Activated naive CD8-positive, alpha-beta T cell treated with anti-CD3 and anti-CD28 coated beads, Interleukin-2, amount 10 ng/mL, durations not matched to agents 7 days and 5 days (primary cell): Measurements from ENCODE around the gene EIF4A2. TPM values are rescaled to one million over a fixed set of nuclear protein-coding genes. Genes with fewer than 3 reads are reported as not detected.

ENCODE experiments used
- ATAC-seq: fragments of 150-1000 bp; cut with Tn5 transposase; one replicate; pipeline ENCODE4 v1.10.0; 2021; ENCODE audit warnings: low read depth, moderate library complexity
- POLR2A ChIA-PET: fragments of 350-600 bp; sonication (Branson Sonifier 250); formaldehyde crosslinking; loops from one replicate; lab custom pipeline; 2021; ENCODE audit warnings: antibody characterized with exemption; lab: Charles Lee
- DNase-seq: peaks from one replicate; pipeline ENCODE4 v3.0.0; 2021
- H3K27ac Mint-ChIP-seq: one replicate; pipeline ENCODE4 v1.8.0; 2022; ENCODE audit warnings: mild to moderate bottlenecking, mixed read lengths
- H3K27me3 Mint-ChIP-seq: one replicate; pipeline ENCODE4 v1.8.0; 2022; ENCODE audit warnings: mild to moderate bottlenecking, moderate library complexity, mixed read lengths
- H3K36me3 Mint-ChIP-seq: one replicate; pipeline ENCODE4 v1.8.0; 2021; ENCODE audit warnings: mild to moderate bottlenecking, mixed read lengths
- H3K4me1 Mint-ChIP-seq: one replicate; pipeline ENCODE4 v1.8.0; 2021; ENCODE audit warnings: mixed read lengths
- H3K4me3 Mint-ChIP-seq: one replicate; pipeline ENCODE4 v1.8.0; 2022; ENCODE audit warnings: mild to moderate bottlenecking, moderate library complexity, mixed read lengths
- H3K9me3 Mint-ChIP-seq: one replicate; pipeline ENCODE4 v1.8.0; 2021; ENCODE audit warnings: mixed read lengths
- microRNA-seq: library from miRNA; unstranded; fragments of <30 nt; microRNA quantifications from one replicate; pipeline ENCODE4 v1.2.0, GENCODE V29; 2022
- total RNA-seq, 2 experiments: library from RNA; stranded (reverse); gene quantifications; one replicate each; pipeline ENCODE4 v1.2.3, GENCODE V29; 2021

The EIF4A2 gene
- total RNA-seq, 2 experiments from 2014 or later = 479 to 483 TPM

DNA sequence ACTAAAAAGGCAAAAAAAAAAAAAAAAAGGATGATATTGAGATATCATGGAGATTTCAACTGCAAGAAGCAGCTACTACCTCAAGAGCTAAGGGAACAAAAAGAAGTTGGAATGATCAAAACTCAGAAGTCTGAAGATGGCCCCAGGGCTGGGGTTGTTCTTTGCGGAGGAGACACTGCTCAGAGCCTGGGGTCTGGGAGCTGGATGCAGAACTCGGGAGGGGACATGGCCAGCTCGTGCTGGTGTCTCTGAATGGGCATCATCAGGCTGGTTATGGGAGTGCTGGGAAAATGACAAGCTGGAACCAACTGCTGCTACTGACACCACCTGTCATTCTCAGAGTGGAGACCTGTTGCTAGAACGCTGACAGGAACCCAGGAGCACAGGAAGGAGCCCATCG lies 45.0 kb downstream of the EIF4A2 start:
- DNase-seq (no peak), ATAC-seq (no peak)
- H3K27me3 Mint-ChIP-seq = peaks cover 56% of the 10 kb centered on the region
- H3K36me3 Mint-ChIP-seq = no peaks in the 10 kb centered on the region
- no peak overlapping the region for H3K27ac Mint-ChIP-seq
- POLR2A ChIA-PET = interaction anchor here (0.7 to 2.9 kb wide), 4 partner anchors 45 to 311 kb away, joined by 3 to 28 read pairs (median 6); partner anchors contain the start of genes EIF4A2 and RPL39L
- peak overlapping the region; percentile 30 for H3K4me3 Mint-ChIP-seq
- peaks cover 24% of the 10 kb centered on the region for H3K4me1 Mint-ChIP-seq
- no peaks in the 10 kb centered on the region for H3K9me3 Mint-ChIP-seq

DNA sequence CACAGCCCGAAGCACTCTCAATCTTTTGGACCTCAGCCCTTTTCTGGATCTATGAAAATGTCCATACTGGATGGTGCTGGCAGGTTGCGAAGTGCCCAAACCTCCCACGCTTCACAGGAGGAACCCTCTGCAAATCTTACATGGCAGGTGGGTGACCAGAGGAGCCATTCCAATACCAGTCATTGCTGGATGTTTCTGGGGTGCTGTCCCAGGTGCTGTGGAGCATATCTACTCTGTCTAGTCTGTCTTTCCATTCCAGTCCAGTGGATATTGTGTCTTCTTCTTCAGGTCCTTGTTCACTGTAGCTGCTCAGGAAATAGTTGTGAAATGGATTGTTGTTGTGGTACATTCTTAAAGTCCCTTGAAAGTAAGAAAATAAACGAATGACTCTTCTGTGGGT lies 48.4 kb downstream of the EIF4A2 start:
- Mint-ChIP-seq H3K27ac (no peak overlapping the region), H3K36me3 (no peaks in the 10 kb centered on the region), H3K4me1 (peaks cover 7% of the 10 kb centered on the region), H3K9me3 (no peaks in the 10 kb centered on the region), H3K27me3 (peaks cover 70% of the 10 kb centered on the region), H3K4me3 (no peak overlapping the region)
- POLR2A ChIA-PET = no interaction called here
- DNase-seq = no peak
- no peak for ATAC-seq

DNA sequence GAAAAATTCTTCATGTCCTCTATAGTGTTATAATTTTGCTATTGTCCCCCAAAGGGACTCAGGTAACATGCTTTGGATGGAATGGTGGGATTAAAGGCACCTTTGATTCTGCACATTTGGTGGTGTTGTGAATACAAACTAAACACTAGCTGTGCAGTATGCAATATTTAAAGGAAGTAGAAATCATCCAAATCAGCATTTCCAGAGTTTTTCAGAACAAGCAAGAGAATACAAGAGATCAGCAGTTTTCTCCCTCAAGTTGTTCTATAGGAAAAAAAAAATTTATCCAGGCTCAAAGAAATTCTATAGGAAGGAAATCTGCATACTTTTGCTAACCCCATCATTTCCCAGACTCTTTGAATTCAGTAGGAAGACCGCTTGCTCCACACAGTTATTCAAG lies 48.9 kb downstream of the EIF4A2 start:
- no peak overlapping the region for H3K27ac Mint-ChIP-seq
- H3K9me3 Mint-ChIP-seq = no peaks in the 10 kb centered on the region
- no peak for DNase-seq
- no peak overlapping the region for H3K4me3 Mint-ChIP-seq
- no peaks in the 10 kb centered on the region for H3K36me3 Mint-ChIP-seq
- H3K4me1 Mint-ChIP-seq = peaks cover 7% of the 10 kb centered on the region
- ATAC-seq = no peak
- POLR2A ChIA-PET = no interaction called here
- peaks cover 70% of the 10 kb centered on the region for H3K27me3 Mint-ChIP-seq

Small RNA genes within 50 kb of the gene (microRNA-seq; reads per million reads assigned to microRNA genes)
- gene MIR1248 = 227 reads per million, percentile 66 among the genes with 10 or more reads in this experiment

Other genes with a start within 250 kb of the EIF4A2 start
- 1 to 10 TPM; 4.5 to 6.7 TPM for gene CRYGS, start 239.2 kb upstream of the EIF4A2 start, total RNA-seq
- gene TBCCD1, start 216.2 kb upstream of the EIF4A2 start, total RNA-seq = 10 to 100 TPM; 15.2 to 17.4 TPM
- gene DNAJB11, start 212.9 kb upstream of the EIF4A2 start, total RNA-seq = 10 to 100 TPM; 37.0 to 41.2 TPM
- gene AHSG, start 170.5 kb upstream of the EIF4A2 start, total RNA-seq = not detected
- gene FETUB, start 143.2 kb upstream of the EIF4A2 start, total RNA-seq = not detected
- gene HRG, start 117.6 kb upstream of the EIF4A2 start, total RNA-seq = not detected
- gene KNG1, start 66.2 kb upstream of the EIF4A2 start, total RNA-seq = not detected
- 10 to 100 TPM; 75.2 to 77.6 TPM for gene RFC4, start 22.9 kb downstream of the EIF4A2 start, total RNA-seq
- not detected for gene ADIPOQ, start 59.1 kb downstream of the EIF4A2 start, total RNA-seq
- gene ST6GAL1, start 146.9 kb downstream of the EIF4A2 start, total RNA-seq = 100 to 1,000 TPM; 142 to 150 TPM